SH-SY5Y (cell line): ENCODE measurements around the gene CETP.

Source experiments
- GATA2 ChIP-seq: IDR thresholded peaks from 2 replicates; pipeline ENCODE4 v1.6.1; 2011; ENCODE audit warnings: mild to moderate bottlenecking, low read depth, low read length
- GATA3 ChIP-seq: IDR thresholded peaks from 2 replicates; pipeline ENCODE4 v1.6.1; 2011; ENCODE audit warnings: low read depth, mild to moderate bottlenecking, low read length, moderate library complexity

- TF ChIP-seq GATA3 (no peak), GATA2 (no peak)
These were observed 58.0 kb downstream of the CETP start for GRCh38 chr16:57019746-57020145.
